Mesothelial cell of epicardium (in vitro differentiated cells): Measurements from ENCODE around the gene USP32. TPM values are rescaled to one million over a fixed set of nuclear protein-coding genes. Genes with fewer than 3 reads are reported as not detected.
"Not testable (repeated sequence)": the region's sequence is repeated elsewhere in the genome, so short reads cannot be mapped to it uniquely, and the experiment has no call there.

Source experiments
- DNase-seq, 2 experiments: peaks; one replicate each; pipeline ENCODE4 v3.0.0; 2021; ENCODE audit warnings: low spot score in 2 of 2; ENCODE audit not compliant: unreplicated experiment in 2 of 2
- H3K27ac Mint-ChIP-seq: 2 replicates; pipeline ENCODE4 v1.8.0; 2021; ENCODE audit warnings: mixed read lengths
- H3K27me3 Mint-ChIP-seq: 2 replicates; pipeline ENCODE4 v1.8.0; 2021; ENCODE audit warnings: low read depth, mixed read lengths
- H3K36me3 Mint-ChIP-seq: 2 replicates; pipeline ENCODE4 v1.8.0; 2021; ENCODE audit warnings: mixed read lengths
- H3K4me1 Mint-ChIP-seq: 2 replicates; pipeline ENCODE4 v1.8.0; 2021; ENCODE audit warnings: mixed read lengths
- H3K4me3 Mint-ChIP-seq: 2 replicates; pipeline ENCODE4 v1.8.0; 2021; ENCODE audit warnings: mild to moderate bottlenecking, moderate library complexity, mixed read lengths
- H3K9me3 Mint-ChIP-seq: 2 replicates; pipeline ENCODE4 v1.8.0; 2021; ENCODE audit warnings: mixed read lengths
- total RNA-seq: library from RNA; stranded (reverse); gene quantifications from 3 replicates; pipeline ENCODE4 v1.2.1, GENCODE V29; 2021
- TF ChIP-seq, protein P1 (sequence below): fragments of 200-600 bp; sonication (generic); IDR thresholded peaks from one replicate; pipeline ENCODE4 v1.5.0; 2021; ENCODE audit warnings: antibody characterized with exemption; ENCODE audit not compliant: unreplicated experiment

Gene USP32
- total RNA-seq, 1 donor from 2014 or later, result 48.4 TPM

- TF ChIP-seq, protein P1, sequence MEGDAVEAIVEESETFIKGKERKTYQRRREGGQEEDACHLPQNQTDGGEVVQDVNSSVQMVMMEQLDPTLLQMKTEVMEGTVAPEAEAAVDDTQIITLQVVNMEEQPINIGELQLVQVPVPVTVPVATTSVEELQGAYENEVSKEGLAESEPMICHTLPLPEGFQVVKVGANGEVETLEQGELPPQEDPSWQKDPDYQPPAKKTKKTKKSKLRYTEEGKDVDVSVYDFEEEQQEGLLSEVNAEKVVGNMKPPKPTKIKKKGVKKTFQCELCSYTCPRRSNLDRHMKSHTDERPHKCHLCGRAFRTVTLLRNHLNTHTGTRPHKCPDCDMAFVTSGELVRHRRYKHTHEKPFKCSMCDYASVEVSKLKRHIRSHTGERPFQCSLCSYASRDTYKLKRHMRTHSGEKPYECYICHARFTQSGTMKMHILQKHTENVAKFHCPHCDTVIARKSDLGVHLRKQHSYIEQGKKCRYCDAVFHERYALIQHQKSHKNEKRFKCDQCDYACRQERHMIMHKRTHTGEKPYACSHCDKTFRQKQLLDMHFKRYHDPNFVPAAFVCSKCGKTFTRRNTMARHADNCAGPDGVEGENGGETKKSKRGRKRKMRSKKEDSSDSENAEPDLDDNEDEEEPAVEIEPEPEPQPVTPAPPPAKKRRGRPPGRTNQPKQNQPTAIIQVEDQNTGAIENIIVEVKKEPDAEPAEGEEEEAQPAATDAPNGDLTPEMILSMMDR, result no peak
- Mint-ChIP-seq H3K9me3 (no peaks in the 10 kb centered on the region), H3K27ac (peak overlapping the region; percentile 35), H3K36me3 (no peaks in the 10 kb centered on the region), H3K4me3 (no peak overlapping the region), H3K27me3 (no peaks in the 10 kb centered on the region), H3K4me1 (peaks cover 59% of the 10 kb centered on the region)
- DNase-seq, result no peak
Observed at GRCh38 chr17:60388742-60389141, 3.2 kb downstream of the USP32 start.

DNA sequence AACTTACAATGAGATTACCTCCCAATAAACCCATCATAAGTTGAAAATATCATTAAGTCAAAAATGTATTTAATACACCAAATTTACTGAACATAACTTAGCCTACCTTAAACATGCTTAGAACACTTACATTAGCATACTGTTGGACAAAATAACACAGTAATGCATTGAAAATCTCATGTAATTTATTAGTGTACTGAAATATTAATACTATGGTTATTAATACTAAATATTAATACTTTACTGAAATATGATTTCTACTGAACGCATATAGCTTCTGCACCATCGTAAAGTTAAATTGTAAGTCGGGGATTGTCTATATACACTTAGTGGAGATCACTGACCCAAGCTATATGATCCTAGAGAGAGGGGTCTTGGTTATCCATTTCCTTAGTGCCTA is 4.3 kb downstream of the USP32 start:
- H3K36me3 Mint-ChIP-seq, result peaks cover 1% of the 10 kb centered on the region
- no peak overlapping the region for H3K4me3 Mint-ChIP-seq
- peaks cover 57% of the 10 kb centered on the region for H3K4me1 Mint-ChIP-seq

DNA sequence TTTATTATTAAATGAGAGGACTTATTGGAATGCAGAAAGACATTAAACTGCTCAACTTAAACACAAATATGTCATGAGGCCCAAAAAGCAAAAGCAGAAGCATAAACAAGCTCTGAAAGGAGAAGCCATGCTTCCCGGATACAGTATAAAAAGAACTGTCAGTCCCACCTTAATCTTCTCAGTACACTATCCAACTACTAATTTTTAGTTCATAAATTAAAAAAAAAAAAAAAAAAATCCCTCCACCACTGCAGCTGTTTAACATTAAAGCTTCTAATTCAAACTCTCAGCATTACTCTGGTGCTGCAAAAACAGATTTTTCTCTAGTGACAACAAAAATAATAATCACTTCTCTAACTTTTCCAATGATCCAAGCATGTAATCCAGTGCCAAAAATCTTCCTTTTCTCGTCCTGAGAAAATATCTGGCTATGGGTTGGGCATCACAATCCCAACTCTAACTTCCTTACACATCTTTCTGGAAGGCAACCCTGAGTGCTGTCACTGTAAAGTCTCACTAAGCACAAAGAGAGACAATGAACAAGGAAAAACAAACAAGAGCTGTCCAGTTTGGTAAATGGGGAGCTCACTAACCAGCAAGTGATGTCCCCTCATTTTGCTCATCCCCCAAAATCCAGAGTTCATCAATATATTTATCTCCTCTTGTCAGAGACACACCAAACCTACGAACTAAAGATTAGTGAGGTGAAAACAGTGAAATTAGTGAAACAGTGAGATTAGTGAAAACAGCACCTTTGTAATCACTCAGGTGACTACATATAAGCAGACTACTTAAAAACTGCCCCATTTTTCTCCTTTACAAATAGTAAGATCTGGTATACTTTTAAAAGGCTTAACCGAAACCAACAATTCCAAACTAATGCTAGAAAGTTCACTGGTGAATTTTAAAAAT is 5.5 kb downstream of the USP32 start:
- Mint-ChIP-seq H3K4me3 (no peak overlapping the region), H3K27me3 (no peaks in the 10 kb centered on the region), H3K27ac (peak overlapping the region; percentile 59), H3K36me3 (peaks cover 1% of the 10 kb centered on the region), H3K4me1 (peaks cover 57% of the 10 kb centered on the region), H3K9me3 (no peaks in the 10 kb centered on the region)
- TF ChIP-seq, protein P1, result no peak
- no peak for DNase-seq

More for the DNA sequence above, 4.3 kb downstream of the USP32 start:
- Mint-ChIP-seq H3K27me3 (no peaks in the 10 kb centered on the region), H3K27ac (no peak overlapping the region), H3K9me3 (no peaks in the 10 kb centered on the region)
- no peak for DNase-seq
- TF ChIP-seq, protein P1, result no peak

DNA sequence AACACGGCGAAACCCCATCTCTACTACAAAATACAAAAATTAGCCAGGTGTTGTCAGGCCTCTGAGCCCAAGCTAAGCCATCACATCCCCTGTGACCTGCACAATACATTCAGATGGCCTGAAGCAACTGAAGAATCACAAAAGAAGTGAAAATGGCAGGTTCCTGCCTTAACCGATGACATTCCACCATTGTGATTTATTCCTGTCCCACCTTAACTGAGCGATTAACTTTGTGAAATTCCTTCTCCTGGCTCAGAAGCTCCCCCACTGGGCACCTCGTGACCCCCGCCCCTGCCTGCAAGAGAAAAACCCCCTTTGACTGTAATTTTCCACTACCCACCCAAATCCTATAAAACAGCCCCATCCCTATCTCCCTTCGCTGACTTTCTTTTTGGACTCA is 7.0 kb downstream of the USP32 start:
- not testable (repeated sequence) for DNase-seq, H3K36me3 Mint-ChIP-seq, H3K4me3 Mint-ChIP-seq, H3K27ac Mint-ChIP-seq, H3K9me3 Mint-ChIP-seq, H3K27me3 Mint-ChIP-seq
- peaks cover 44% of the 10 kb centered on the region for H3K4me1 Mint-ChIP-seq

DNA sequence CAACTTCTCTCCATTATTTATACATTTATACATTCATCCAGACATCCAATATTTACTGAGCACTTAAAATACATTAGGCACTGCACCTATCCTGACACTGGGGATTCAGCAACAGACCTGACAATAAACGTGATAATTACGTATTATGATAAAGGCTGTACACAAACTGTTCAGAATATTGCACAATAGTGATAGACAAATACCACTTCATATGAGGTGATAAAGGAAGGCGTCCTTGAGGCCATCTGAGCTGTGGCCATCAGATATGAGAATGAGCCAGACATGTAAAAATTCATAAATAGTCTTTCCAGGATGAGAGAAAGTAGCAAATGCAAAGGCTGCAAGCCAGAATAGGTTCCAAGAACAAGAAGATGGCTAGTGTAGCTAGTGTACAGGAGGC is 8.6 kb downstream of the USP32 start:
- Mint-ChIP-seq H3K36me3 (peaks cover 1% of the 10 kb centered on the region), H3K27me3 (no peaks in the 10 kb centered on the region), H3K9me3 (no peaks in the 10 kb centered on the region), H3K27ac (peak overlapping the region; percentile 23), H3K4me1 (peaks cover 32% of the 10 kb centered on the region), H3K4me3 (no peak overlapping the region)
- no peak for DNase-seq
- TF ChIP-seq, protein P1, result no peak

GRCh38 chr17:60381958-60382357 is 10.0 kb downstream of the USP32 start:
- DNase-seq, result no peak
- Mint-ChIP-seq H3K36me3 (peaks cover 2% of the 10 kb centered on the region), H3K9me3 (no peaks in the 10 kb centered on the region), H3K4me3 (no peak overlapping the region), H3K27me3 (no peaks in the 10 kb centered on the region), H3K4me1 (peaks cover 26% of the 10 kb centered on the region), H3K27ac (no peak overlapping the region)
- TF ChIP-seq, protein P1, result no peak

DNA sequence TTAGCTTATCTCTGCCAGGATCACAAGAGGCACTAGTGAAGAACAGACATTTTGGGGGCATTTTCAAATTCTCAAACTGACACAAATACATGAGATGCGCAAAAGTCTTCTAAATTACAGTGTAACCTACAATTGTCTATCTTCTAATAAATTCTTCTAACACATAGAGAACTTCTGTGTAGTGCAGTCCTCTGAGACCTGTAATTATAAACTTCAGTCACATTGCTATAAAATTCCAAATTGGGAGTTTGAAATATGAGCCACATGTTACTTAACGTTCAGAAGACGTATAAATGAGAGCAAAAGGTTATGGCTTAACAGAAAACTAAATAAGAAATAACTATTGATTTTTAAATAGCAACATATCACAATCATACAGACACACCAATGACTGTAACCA is 12.5 kb downstream of the USP32 start:
- not testable (repeated sequence) for H3K36me3 Mint-ChIP-seq, DNase-seq, H3K4me1 Mint-ChIP-seq, H3K4me3 Mint-ChIP-seq, H3K9me3 Mint-ChIP-seq, H3K27me3 Mint-ChIP-seq, H3K27ac Mint-ChIP-seq

DNA sequence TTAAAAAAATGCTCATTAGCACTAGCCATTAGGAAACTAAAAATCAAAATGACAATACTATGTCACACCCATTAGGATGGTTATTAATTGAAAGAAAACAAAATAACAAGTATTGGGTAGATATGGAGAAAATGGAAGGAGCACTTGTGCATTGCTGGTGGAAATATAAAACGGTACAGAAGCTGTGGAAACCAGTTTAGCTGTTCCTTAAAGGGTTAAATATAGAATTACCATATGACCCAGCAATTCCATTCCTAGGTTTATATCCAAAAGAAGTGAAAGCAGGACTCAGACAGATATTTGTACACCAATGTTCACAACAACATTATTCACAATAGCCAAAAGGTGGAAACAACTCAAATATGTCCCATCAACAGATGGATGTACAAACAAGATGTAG is 13.7 kb downstream of the USP32 start:
- not testable (repeated sequence) for H3K4me1 Mint-ChIP-seq, DNase-seq, H3K36me3 Mint-ChIP-seq, H3K9me3 Mint-ChIP-seq, H3K27me3 Mint-ChIP-seq, H3K27ac Mint-ChIP-seq, H3K4me3 Mint-ChIP-seq
